ENCODE results near the gene FAM174C.
A peak's percentile ranks its signal among the peaks of the same experiment; 100 is the strongest.

The FAM174C gene

DNA sequence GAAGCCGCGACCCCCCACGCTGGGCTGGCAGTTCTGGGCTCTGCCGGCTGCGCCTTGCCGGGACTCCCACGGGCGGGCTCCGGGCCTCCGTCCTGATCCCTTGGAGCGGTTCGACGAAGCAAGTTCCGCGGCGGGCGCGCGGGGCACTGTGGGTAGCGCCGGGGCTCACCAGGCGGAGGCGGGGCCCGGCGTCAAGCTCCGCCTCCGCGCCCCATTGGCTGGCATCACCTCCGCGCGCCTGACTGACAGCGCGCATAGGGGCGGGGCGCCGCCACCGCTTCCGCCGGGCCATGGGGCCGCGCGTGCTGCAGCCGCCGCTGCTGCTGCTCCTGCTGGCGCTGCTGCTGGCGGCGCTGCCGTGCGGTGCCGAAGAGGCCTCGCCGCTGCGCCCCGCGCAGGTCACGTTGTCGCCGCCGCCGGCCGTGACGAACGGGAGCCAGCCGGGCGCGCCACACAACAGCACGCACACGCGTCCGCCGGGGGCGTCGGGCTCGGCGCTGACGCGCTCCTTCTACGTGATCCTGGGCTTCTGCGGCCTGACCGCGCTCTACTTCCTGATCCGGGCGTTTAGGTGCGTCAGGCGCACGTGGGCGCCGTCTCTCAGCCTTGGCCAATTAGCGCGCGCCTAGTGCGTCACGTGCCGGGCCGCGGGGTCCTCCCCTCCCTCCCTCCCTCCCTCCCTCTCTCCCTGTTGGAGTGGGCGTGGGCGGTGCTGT lies at the start of gene FAM174C:
TSS of gene FAM174C (plus strand) at position 271 of the 716 bp plus-strand sequence. CDS start at position 291, 20 bp downstream.
- DNase-seq (ENCODE audit: low read depth), result peak; percentile 83
- TF ChIP-seq, protein P1, sequence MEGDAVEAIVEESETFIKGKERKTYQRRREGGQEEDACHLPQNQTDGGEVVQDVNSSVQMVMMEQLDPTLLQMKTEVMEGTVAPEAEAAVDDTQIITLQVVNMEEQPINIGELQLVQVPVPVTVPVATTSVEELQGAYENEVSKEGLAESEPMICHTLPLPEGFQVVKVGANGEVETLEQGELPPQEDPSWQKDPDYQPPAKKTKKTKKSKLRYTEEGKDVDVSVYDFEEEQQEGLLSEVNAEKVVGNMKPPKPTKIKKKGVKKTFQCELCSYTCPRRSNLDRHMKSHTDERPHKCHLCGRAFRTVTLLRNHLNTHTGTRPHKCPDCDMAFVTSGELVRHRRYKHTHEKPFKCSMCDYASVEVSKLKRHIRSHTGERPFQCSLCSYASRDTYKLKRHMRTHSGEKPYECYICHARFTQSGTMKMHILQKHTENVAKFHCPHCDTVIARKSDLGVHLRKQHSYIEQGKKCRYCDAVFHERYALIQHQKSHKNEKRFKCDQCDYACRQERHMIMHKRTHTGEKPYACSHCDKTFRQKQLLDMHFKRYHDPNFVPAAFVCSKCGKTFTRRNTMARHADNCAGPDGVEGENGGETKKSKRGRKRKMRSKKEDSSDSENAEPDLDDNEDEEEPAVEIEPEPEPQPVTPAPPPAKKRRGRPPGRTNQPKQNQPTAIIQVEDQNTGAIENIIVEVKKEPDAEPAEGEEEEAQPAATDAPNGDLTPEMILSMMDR (IDR thresholded peaks at IDR 0.05; ENCODE audit: control insufficient read depth, insufficient read depth, low read depth, low read length, missing control alignments), result no peak
- peak within 1 kb of the TSS; percentile 65 for H3K4me3 ChIP-seq (ENCODE audit: control insufficient read depth, low read depth, low read length)

DNA sequence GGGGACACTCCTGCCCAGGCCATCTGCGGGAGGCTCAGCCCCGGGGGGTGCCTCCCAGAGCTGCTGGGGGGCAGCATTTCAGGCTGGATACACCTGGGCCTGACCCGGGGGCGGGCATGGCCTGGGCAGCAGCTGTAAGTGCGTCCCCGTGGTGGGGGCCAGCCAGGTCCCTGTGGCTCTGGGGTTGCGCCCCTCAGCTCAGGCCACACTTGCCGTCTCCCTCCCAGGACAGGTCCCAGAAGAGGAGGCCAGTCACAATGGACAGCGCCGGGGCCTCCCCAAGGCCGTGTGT lies 49.2 kb upstream of the FAM174C start:
- no peak overlapping the region for H3K4me3 ChIP-seq (ENCODE audit: control insufficient read depth, low read depth, low read length)
- TF ChIP-seq, protein P1 (IDR thresholded peaks at IDR 0.05; ENCODE audit: control insufficient read depth, insufficient read depth, low read depth, low read length, missing control alignments), result no peak
- DNase-seq (ENCODE audit: low read depth), result no peak

DNA sequence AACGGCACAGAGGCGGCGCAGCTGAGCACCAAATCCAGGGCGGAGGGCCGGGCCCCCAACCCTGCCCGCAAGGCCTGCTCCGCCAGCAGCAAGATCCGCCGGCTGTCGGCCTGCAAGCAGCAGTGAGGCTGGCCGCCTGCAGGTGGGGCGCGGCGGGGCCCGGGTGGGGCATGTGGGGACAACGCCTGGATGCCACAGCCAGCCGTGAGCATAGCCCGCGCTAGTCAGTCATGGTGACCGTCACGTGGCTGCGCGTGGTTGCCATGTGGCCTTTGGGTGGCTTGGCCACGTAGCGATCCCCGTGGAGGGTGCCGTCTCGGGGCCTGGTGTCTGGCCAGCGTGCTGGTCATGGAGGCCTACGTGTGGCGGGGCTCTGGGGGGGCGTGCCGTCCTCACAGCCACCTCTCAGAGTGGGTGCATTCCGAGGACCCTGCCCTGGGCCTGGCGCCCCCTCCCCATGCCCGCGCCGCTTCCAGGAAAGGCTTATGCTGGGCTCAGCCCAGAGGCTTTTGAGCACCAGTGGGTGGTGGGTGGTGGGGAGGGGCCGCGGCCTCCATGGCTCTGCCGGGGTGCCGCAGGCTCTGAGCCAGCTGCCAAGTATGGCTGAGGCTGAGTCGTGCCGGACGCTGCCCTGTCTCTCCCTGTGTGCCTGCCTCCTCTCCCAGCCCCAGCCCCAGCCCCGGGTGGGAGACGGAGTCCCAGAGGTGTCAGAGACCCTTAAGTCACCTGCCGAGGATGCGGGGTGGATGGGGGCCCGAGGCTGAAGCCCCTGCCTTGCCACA lies 48.6 kb upstream of the FAM174C start:
- no peak overlapping the region for H3K4me3 ChIP-seq (ENCODE audit: control insufficient read depth, low read depth, low read length)
- DNase-seq (ENCODE audit: low read depth), result no peak
- TF ChIP-seq, protein P1 (IDR thresholded peaks at IDR 0.05; ENCODE audit: control insufficient read depth, insufficient read depth, low read depth, low read length, missing control alignments), result no peak

DNA sequence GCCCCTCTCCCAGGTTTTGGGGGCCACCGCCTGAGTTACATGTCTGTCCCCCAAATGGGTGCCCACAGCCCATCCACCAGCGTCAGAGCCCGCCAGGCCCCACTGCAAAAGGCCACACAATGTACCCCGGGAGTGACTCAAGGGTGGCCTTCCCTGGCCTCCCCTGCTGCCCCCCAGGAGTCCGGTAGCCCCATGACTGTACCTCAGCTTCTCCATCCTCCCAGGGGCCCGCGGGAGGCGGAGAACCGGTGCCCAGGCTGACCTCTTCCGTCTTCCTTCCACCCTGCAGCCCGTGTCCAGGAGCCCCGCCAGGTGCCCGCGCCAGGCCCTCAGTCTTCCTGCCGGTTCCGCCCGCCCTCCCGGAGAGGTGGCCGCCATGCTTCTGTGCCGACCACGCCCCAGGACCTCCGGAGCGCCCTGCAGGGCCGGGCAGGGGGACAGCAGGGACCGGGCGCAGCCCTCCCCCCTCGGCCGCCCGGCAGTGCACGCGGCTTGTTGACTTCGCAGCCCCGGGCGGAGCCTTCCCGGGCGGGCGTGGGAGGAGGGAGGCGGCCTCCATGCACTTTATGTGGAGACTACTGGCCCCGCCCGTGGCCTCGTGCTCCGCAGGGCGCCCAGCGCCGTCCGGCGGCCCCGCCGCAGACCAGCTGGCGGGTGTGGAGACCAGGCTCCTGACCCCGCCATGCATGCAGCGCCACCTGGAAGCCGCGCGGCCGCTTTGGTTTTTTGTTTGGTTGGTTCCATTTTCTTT lies 47.9 kb upstream of the FAM174C start:
- DNase-seq (ENCODE audit: low read depth), result no peak
- H3K4me3 ChIP-seq (ENCODE audit: control insufficient read depth, low read depth, low read length), result no peak overlapping the region
- TF ChIP-seq, protein P1 (IDR thresholded peaks at IDR 0.05; ENCODE audit: control insufficient read depth, insufficient read depth, low read depth, low read length, missing control alignments), result no peak

DNA sequence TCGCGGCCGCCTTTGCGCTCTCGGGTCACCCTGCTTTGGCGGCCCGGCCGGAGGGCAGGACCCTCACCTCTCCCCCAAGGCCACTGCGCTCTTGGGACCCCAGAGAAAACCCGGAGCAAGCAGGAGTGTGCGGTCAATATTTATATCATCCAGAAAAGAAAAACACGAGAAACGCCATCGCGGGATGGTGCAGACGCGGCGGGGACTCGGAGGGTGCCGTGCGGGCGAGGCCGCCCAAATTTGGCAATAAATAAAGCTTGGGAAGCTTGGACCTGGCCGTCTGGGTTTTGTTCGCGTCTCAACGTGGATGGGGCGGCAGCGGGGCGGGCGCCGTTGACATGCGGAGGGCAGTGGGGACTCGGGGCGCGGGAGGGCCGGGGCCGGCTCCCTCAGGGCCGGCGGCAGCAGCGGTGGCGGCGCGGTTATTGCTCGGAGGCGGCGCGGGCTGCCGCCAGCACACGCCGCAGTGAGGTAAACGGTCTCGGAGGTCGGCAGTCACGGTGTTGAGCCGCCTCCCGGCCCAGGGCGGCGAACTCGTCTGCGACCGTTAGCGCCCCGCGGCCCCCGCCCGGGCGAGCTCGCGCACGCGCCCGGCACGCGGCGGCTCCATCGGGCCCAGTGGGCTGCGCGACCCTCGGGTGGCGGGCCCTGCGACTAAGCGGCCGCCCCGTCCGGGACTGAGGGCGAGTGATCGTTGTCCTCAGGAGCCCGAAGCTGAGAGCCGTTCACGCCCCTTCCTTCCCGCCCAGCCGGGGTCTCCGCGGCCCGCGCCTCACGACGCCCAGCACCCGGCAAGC lies 47.0 kb upstream of the FAM174C start:
- DNase-seq (ENCODE audit: low read depth), result no peak
- no peak overlapping the region for H3K4me3 ChIP-seq (ENCODE audit: control insufficient read depth, low read depth, low read length)
- TF ChIP-seq, protein P1 (IDR thresholded peaks at IDR 0.05; ENCODE audit: control insufficient read depth, insufficient read depth, low read depth, low read length, missing control alignments), result no peak
